ENCODE results near the gene GPA33. TPM values are rescaled to one million over a fixed set of nuclear protein-coding genes. Genes with fewer than 3 reads are reported as not detected.

The GPA33 gene
- total RNA-seq, 2 experiments from 2014 or later = 1.8 to 1.9 TPM

- no peak overlapping the region for H3K4me3 Mint-ChIP-seq
- H3K27ac Mint-ChIP-seq = no peak overlapping the region
- DNase-seq = no peak
- peaks cover 9% of the 10 kb centered on the region for H3K9me3 Mint-ChIP-seq
- H3K27me3 Mint-ChIP-seq = no peaks in the 10 kb centered on the region
- H3K36me3 Mint-ChIP-seq = no peaks in the 10 kb centered on the region
- intact Hi-C loops (cut with micrococcal nuclease) = no loop called here
- POLR2A ChIA-PET = no interaction called here
- peaks cover 4% of the 10 kb centered on the region for H3K4me1 Mint-ChIP-seq (ENCODE audit: low read depth)
- CTCF ChIA-PET = interaction anchor here (1.4 kb wide), 1 partner anchor 205 kb away, joined by 5 read pairs; no protein-coding TSS in a partner anchor
Measured at GRCh38 chr1:167115655-167116054, 25.5 kb upstream of the GPA33 start.

- no peak for DNase-seq
- POLR2A ChIA-PET = no interaction called here
- Mint-ChIP-seq H3K9me3 (peaks cover 17% of the 10 kb centered on the region), H3K4me3 (no peak overlapping the region), H3K36me3 (no peaks in the 10 kb centered on the region), H3K27ac (no peak overlapping the region), H3K27me3 (no peaks in the 10 kb centered on the region), H3K4me1 (ENCODE audit: low read depth) (peaks cover 13% of the 10 kb centered on the region)
- CTCF ChIA-PET = interaction anchor here (1.4 kb wide), 1 partner anchor 204 kb away, joined by 5 read pairs; no protein-coding TSS in a partner anchor
- intact Hi-C loops (cut with micrococcal nuclease) = no loop called here
Measured at GRCh38 chr1:167114725-167115124, 24.5 kb upstream of the GPA33 start.

- intact Hi-C loops (cut with micrococcal nuclease) = no loop called here
- H3K27ac Mint-ChIP-seq = no peak overlapping the region
- no peak overlapping the region for H3K4me3 Mint-ChIP-seq
- no peak for DNase-seq
- no peaks in the 10 kb centered on the region for H3K27me3 Mint-ChIP-seq
- no peaks in the 10 kb centered on the region for H3K36me3 Mint-ChIP-seq
- ChIA-PET CTCF (interaction anchor here (1.3 kb wide), 1 partner anchor 108 kb away, joined by 3 read pairs; the partner anchor contains the start of gene POU2F1), POLR2A (no interaction called here)
- H3K4me1 Mint-ChIP-seq (ENCODE audit: low read depth) = peaks cover 30% of the 10 kb centered on the region
- H3K9me3 Mint-ChIP-seq = peaks cover 17% of the 10 kb centered on the region
Measured at GRCh38 chr1:167111868-167112709, 21.9 kb upstream of the GPA33 start.

- Mint-ChIP-seq H3K9me3 (peaks cover 17% of the 10 kb centered on the region), H3K4me1 (ENCODE audit: low read depth) (peaks cover 32% of the 10 kb centered on the region), H3K27me3 (no peaks in the 10 kb centered on the region), H3K27ac (no peak overlapping the region), H3K4me3 (no peak overlapping the region), H3K36me3 (no peaks in the 10 kb centered on the region)
- intact Hi-C loops (cut with micrococcal nuclease) = no loop called here
- peak; percentile 43 for DNase-seq
- POLR2A ChIA-PET = no interaction called here
- CTCF ChIA-PET = interaction anchor here (1.3 kb wide), 2 partner anchors 16 to 110 kb away, joined by 3 read pairs; partner anchors contain the start of genes POU2F1 and STYXL2
Measured at GRCh38 chr1:167110586-167110985, 20.4 kb upstream of the GPA33 start.

- Mint-ChIP-seq H3K4me3 (no peak overlapping the region), H3K9me3 (peaks cover 17% of the 10 kb centered on the region), H3K27ac (no peak overlapping the region), H3K27me3 (no peaks in the 10 kb centered on the region), H3K4me1 (ENCODE audit: low read depth) (peaks cover 44% of the 10 kb centered on the region), H3K36me3 (no peaks in the 10 kb centered on the region)
- CTCF ChIA-PET = interaction anchor here (0.8 to 2.2 kb wide), 4 partner anchors 12 to 50 kb away, joined by 3 to 7 read pairs (median 5); no protein-coding TSS in a partner anchor
- POLR2A ChIA-PET = interaction anchor here (0.6 kb wide), 1 partner anchor 407 kb away, joined by 3 read pairs; no protein-coding TSS in a partner anchor
- intact Hi-C loops (cut with micrococcal nuclease) = no loop called here
- no peak for DNase-seq
Measured at GRCh38 chr1:167109125-167109524, 18.9 kb upstream of the GPA33 start.

- Mint-ChIP-seq H3K4me3 (no peak overlapping the region), H3K9me3 (peaks cover 17% of the 10 kb centered on the region), H3K27ac (no peak overlapping the region), H3K4me1 (ENCODE audit: low read depth) (peaks cover 57% of the 10 kb centered on the region), H3K36me3 (no peaks in the 10 kb centered on the region), H3K27me3 (no peaks in the 10 kb centered on the region)
- intact Hi-C loops (cut with micrococcal nuclease) = no loop called here
- ChIA-PET CTCF (no interaction called here), POLR2A (no interaction called here)
- no peak for DNase-seq
Measured at GRCh38 chr1:167107456-167107855, 17.3 kb upstream of the GPA33 start.

GRCh38 chr1:167106119-167106461 is 15.9 kb upstream of the GPA33 start:
- no peak for DNase-seq
- H3K9me3 Mint-ChIP-seq = peaks cover 13% of the 10 kb centered on the region
- CTCF ChIA-PET = no interaction called here
- intact Hi-C loops (cut with micrococcal nuclease) = no loop called here
- no peaks in the 10 kb centered on the region for H3K36me3 Mint-ChIP-seq
- no peaks in the 10 kb centered on the region for H3K27me3 Mint-ChIP-seq
- POLR2A ChIA-PET = no interaction called here
- H3K27ac Mint-ChIP-seq = no peak overlapping the region
- no peak overlapping the region for H3K4me3 Mint-ChIP-seq
- peaks cover 57% of the 10 kb centered on the region for H3K4me1 Mint-ChIP-seq (ENCODE audit: low read depth)

- Mint-ChIP-seq H3K36me3 (no peaks in the 10 kb centered on the region), H3K4me1 (ENCODE audit: low read depth) (peaks cover 52% of the 10 kb centered on the region), H3K4me3 (no peak overlapping the region), H3K27me3 (no peaks in the 10 kb centered on the region), H3K27ac (no peak overlapping the region), H3K9me3 (peaks cover 7% of the 10 kb centered on the region)
- no peak for DNase-seq
- intact Hi-C loops (cut with micrococcal nuclease) = no loop called here
- ChIA-PET CTCF (interaction anchor here (1.3 kb wide), 1 partner anchor 38 kb away, joined by 4 read pairs; no protein-coding TSS in a partner anchor), POLR2A (no interaction called here)
Measured at GRCh38 chr1:167105271-167106118, 15.3 kb upstream of the GPA33 start.

GRCh38 chr1:167104256-167104633 is 14.1 kb upstream of the GPA33 start:
- peaks cover 39% of the 10 kb centered on the region for H3K4me1 Mint-ChIP-seq (ENCODE audit: low read depth)
- no peak for DNase-seq
- H3K36me3 Mint-ChIP-seq = no peaks in the 10 kb centered on the region
- H3K9me3 Mint-ChIP-seq = no peaks in the 10 kb centered on the region
- ChIA-PET POLR2A (interaction anchor here (0.6 to 1.6 kb wide), 2 partner anchors 20 to 104 kb away, joined by 3 to 4 read pairs; no protein-coding TSS in a partner anchor), CTCF (interaction anchor here (1.0 to 1.3 kb wide), 2 partner anchors 37 kb away, joined by 3 to 4 read pairs; no protein-coding TSS in a partner anchor)
- H3K27me3 Mint-ChIP-seq = peaks cover 2% of the 10 kb centered on the region
- intact Hi-C loops (cut with micrococcal nuclease) = no loop called here
- peak overlapping the region; percentile 47 for H3K27ac Mint-ChIP-seq
- H3K4me3 Mint-ChIP-seq = no peak overlapping the region

GRCh38 chr1:167102906-167103573 is 12.9 kb upstream of the GPA33 start:
- Mint-ChIP-seq H3K27ac (peak overlapping the region; percentile 36), H3K27me3 (peaks cover 2% of the 10 kb centered on the region), H3K4me1 (ENCODE audit: low read depth) (peaks cover 27% of the 10 kb centered on the region), H3K36me3 (no peaks in the 10 kb centered on the region), H3K4me3 (no peak overlapping the region), H3K9me3 (no peaks in the 10 kb centered on the region)
- ChIA-PET POLR2A (interaction anchor here (0.7 kb wide), 1 partner anchor 117 kb away, joined by 3 read pairs; no protein-coding TSS in a partner anchor), CTCF (interaction anchor here (0.6 to 1.0 kb wide), 2 partner anchors 36 to 117 kb away, joined by 3 read pairs; no protein-coding TSS in a partner anchor)
- DNase-seq = no peak
- intact Hi-C loops (cut with micrococcal nuclease) = no loop called here

GRCh38 chr1:167101754-167102153 is 11.6 kb upstream of the GPA33 start:
- Mint-ChIP-seq H3K4me3 (no peak overlapping the region), H3K36me3 (no peaks in the 10 kb centered on the region), H3K9me3 (no peaks in the 10 kb centered on the region), H3K27me3 (peaks cover 2% of the 10 kb centered on the region), H3K4me1 (ENCODE audit: low read depth) (peaks cover 27% of the 10 kb centered on the region), H3K27ac (no peak overlapping the region)
- POLR2A ChIA-PET = no interaction called here
- CTCF ChIA-PET = no interaction called here
- no peak for DNase-seq
- intact Hi-C loops (cut with micrococcal nuclease) = no loop called here

- Mint-ChIP-seq H3K9me3 (no peaks in the 10 kb centered on the region), H3K36me3 (no peaks in the 10 kb centered on the region), H3K27me3 (peaks cover 2% of the 10 kb centered on the region), H3K4me3 (no peak overlapping the region), H3K4me1 (ENCODE audit: low read depth) (peaks cover 26% of the 10 kb centered on the region), H3K27ac (no peak overlapping the region)
- ChIA-PET CTCF (no interaction called here), POLR2A (no interaction called here)
- no peak for DNase-seq
- intact Hi-C loops (cut with micrococcal nuclease) = no loop called here
Measured at GRCh38 chr1:167100730-167101129, 10.6 kb upstream of the GPA33 start.
